Astrocyte (in vitro differentiated cells and primary cell): Measurements from ENCODE around the gene CYSTM1.

ENCODE experiments used
- EZH2 ChIP-seq: IDR thresholded peaks from 2 replicates; pipeline ENCODE4 v1.6.1; 2012; ENCODE audit warnings: mild to moderate bottlenecking, low read length, inconsistent platforms; ENCODE audit not compliant: insufficient read depth
- TF ChIP-seq, protein P1 (sequence below): IDR thresholded peaks from 2 replicates; pipeline ENCODE4 v1.5.1; 2011; ENCODE audit warnings: low read depth, mild to moderate bottlenecking, inconsistent platforms, low read length, moderate library complexity; ENCODE audit not compliant: insufficient read depth

DNA sequence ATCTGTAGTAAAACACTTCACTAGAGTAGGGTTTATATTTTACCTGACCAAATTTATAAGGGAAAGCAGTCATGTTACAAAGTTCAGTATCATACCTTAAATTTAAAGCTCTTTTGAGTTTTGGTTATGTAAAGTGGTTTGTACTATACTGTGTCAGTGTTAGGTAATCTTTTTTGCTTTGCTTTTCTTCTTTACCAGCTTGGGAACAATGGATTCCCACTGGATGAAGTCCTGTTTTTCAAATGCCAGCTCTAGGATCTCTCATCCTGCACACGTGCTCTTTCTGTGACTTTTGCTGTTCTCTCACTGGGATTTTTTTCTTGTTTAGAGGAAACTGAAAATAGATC, 15.9 kb downstream of the CYSTM1 start:
- TF ChIP-seq, protein P1, sequence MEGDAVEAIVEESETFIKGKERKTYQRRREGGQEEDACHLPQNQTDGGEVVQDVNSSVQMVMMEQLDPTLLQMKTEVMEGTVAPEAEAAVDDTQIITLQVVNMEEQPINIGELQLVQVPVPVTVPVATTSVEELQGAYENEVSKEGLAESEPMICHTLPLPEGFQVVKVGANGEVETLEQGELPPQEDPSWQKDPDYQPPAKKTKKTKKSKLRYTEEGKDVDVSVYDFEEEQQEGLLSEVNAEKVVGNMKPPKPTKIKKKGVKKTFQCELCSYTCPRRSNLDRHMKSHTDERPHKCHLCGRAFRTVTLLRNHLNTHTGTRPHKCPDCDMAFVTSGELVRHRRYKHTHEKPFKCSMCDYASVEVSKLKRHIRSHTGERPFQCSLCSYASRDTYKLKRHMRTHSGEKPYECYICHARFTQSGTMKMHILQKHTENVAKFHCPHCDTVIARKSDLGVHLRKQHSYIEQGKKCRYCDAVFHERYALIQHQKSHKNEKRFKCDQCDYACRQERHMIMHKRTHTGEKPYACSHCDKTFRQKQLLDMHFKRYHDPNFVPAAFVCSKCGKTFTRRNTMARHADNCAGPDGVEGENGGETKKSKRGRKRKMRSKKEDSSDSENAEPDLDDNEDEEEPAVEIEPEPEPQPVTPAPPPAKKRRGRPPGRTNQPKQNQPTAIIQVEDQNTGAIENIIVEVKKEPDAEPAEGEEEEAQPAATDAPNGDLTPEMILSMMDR = no peak
- TF ChIP-seq EZH2 = no peak
